Body of pancreas (tissue), 4 donors: ENCODE measurements around the gene RAB3GAP2.

Experiments used
- POLR2A ChIP-seq, 3 donors: fragments of 450-650 bp; IDR thresholded peaks; one replicate each; pipeline ENCODE4 v1.6.1; 2016; ENCODE audit warnings: antibody characterized with exemption in 3 of 3, mild to moderate bottlenecking in 2 of 3
- TF ChIP-seq, protein P1 (sequence below), 7 experiments: fragments of 450-650 bp in 4 of 7; fragments of 200-600 bp in 3 of 7; sonication (generic) in 3 of 7; IDR thresholded peaks; one replicate each; pipeline ENCODE4 v1.5.1; 2016 to 2019; ENCODE audit warnings: antibody characterized with exemption in 7 of 7

DNA sequence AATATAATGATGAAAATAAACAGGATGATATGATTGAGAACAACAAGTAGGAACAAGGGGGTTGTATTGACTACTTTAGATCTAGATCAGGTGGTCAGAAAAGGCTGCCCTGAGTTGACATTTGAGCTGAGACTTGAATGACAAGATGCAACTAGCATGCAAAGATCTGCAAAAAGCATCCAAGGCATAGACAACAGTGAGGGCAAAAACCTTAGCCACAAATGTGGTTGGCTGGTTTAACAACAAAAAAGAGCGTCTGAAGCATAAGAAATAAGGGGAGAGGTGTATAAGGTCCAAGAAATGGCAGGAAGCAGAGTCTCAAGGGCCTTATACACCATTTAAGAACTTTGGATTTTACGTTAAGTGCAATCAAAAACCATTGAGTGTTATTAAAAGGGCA lies 3.2 kb downstream of the RAB3GAP2 start:
- TF ChIP-seq, protein P1, sequence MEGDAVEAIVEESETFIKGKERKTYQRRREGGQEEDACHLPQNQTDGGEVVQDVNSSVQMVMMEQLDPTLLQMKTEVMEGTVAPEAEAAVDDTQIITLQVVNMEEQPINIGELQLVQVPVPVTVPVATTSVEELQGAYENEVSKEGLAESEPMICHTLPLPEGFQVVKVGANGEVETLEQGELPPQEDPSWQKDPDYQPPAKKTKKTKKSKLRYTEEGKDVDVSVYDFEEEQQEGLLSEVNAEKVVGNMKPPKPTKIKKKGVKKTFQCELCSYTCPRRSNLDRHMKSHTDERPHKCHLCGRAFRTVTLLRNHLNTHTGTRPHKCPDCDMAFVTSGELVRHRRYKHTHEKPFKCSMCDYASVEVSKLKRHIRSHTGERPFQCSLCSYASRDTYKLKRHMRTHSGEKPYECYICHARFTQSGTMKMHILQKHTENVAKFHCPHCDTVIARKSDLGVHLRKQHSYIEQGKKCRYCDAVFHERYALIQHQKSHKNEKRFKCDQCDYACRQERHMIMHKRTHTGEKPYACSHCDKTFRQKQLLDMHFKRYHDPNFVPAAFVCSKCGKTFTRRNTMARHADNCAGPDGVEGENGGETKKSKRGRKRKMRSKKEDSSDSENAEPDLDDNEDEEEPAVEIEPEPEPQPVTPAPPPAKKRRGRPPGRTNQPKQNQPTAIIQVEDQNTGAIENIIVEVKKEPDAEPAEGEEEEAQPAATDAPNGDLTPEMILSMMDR (IDR thresholded peaks at IDR 0.05): no peak
- TF ChIP-seq POLR2A (IDR thresholded peaks at IDR 0.05): no peak
